IMR-90 (cell line): ENCODE measurements around the gene ARHGAP32. TPM values are rescaled to one million over a fixed set of nuclear protein-coding genes. Genes with fewer than 3 reads are reported as not detected.

Experiments used
- ATAC-seq: fragments of 200-7000 bp; cut with Tn5 transposase; 2 replicates; pipeline ENCODE4 v1.9.1; 2020; ENCODE audit warnings: low read depth, mild to moderate bottlenecking, moderate library complexity
- BruUV-seq: library from RNA; stranded (reverse); fragments of 400-500 nt; replicated peaks from 2 replicates; lab custom pipeline; 2021; lab: Mats Ljungman, UMichigan
- CTCF ChIA-PET: fragments of 300-600 bp; formaldehyde crosslinking; extraction: SDS; loops from one replicate; lab custom pipeline; 2021; ENCODE audit warnings: antibody characterized with exemption; lab: Yijun Ruan, JAX
- POLR2A ChIA-PET: fragments of 300-600 bp; sonication (Branson Sonifier 250); formaldehyde crosslinking; loops from one replicate; lab custom pipeline; 2022; ENCODE audit warnings: antibody characterized with exemption; ENCODE audit not compliant: unreplicated experiment; lab: Charles Lee
- DNase-seq: peaks from one replicate; pipeline ENCODE4 v3.0.0; 2013
- H2AFZ ChIP-seq: replicated peaks from 2 replicates; pipeline ENCODE3; 2013; ENCODE audit warnings: low read length, mild to moderate bottlenecking; ENCODE audit not compliant: poor library complexity
- H2AK5ac ChIP-seq: 2 replicates; pipeline ENCODE4 v1.6.1; 2013; ENCODE audit warnings: low read depth, low read length, inconsistent platforms
- H2AK9ac ChIP-seq: replicated peaks from 2 replicates; pipeline ENCODE3; 2013; ENCODE audit warnings: mild to moderate bottlenecking, low read depth, low read length, moderate library complexity; ENCODE audit not compliant: poor library complexity
- H2BK120ac ChIP-seq: 2 replicates; pipeline ENCODE4 v1.6.1; 2013; ENCODE audit warnings: low read depth, low read length, inconsistent platforms
- H2BK15ac ChIP-seq: 3 replicates; pipeline ENCODE4 v1.6.1; 2013; ENCODE audit warnings: low read depth, low read length, inconsistent platforms
- H2BK20ac ChIP-seq: 2 replicates; pipeline ENCODE4 v1.6.1; 2013; ENCODE audit warnings: low read depth, mild to moderate bottlenecking, inconsistent platforms, low read length, moderate library complexity
- H2BK5ac ChIP-seq: 2 replicates; pipeline ENCODE4 v1.6.1; 2013; ENCODE audit warnings: mild to moderate bottlenecking, low read depth, low read length, inconsistent platforms; ENCODE audit not compliant: poor library complexity, severe bottlenecking
- H3K14ac ChIP-seq: replicated peaks from 2 replicates; pipeline ENCODE4 v1.6.1; 2013; ENCODE audit warnings: low read depth, low read length, inconsistent platforms
- H3K18ac ChIP-seq: 2 replicates; pipeline ENCODE4 v1.6.1; 2013; ENCODE audit warnings: low read depth, low read length, control low read depth
- H3K23ac ChIP-seq: 2 replicates; pipeline ENCODE4 v1.6.1; 2013; ENCODE audit warnings: low read depth, low read length, inconsistent platforms
- H3K27ac ChIP-seq: 2 replicates; pipeline ENCODE4 v1.5.1; 2013; ENCODE audit warnings: mild to moderate bottlenecking, control low read depth, low read length; ENCODE audit not compliant: insufficient read depth
- H3K27me3 ChIP-seq: 2 replicates; pipeline ENCODE4 v1.6.1; 2013; ENCODE audit warnings: low read length; ENCODE audit not compliant: control insufficient read depth, insufficient read depth
- H3K36me3 ChIP-seq: 2 replicates; pipeline ENCODE4 v1.6.1; 2013; ENCODE audit warnings: low read length, mixed read lengths; ENCODE audit not compliant: control insufficient read depth, insufficient read depth
- H3K4ac ChIP-seq: 2 replicates; pipeline ENCODE4 v1.6.1; 2013; ENCODE audit warnings: low read depth, low read length, inconsistent platforms
- H3K4me1 ChIP-seq: 2 replicates; pipeline ENCODE4 v1.6.1; 2013; ENCODE audit warnings: low read length, mixed read lengths; ENCODE audit not compliant: control insufficient read depth, insufficient read depth
- H3K4me2 ChIP-seq: 2 replicates; pipeline ENCODE4 v1.6.1; 2013; ENCODE audit warnings: low read depth, mild to moderate bottlenecking, control low read depth, low read length, moderate library complexity
- H3K4me3 ChIP-seq: 2 replicates; pipeline ENCODE4 v1.5.1; 2013; ENCODE audit warnings: low read depth, mild to moderate bottlenecking, control low read depth, low read length, moderate library complexity; ENCODE audit not compliant: insufficient read depth
- H3K56ac ChIP-seq: 2 replicates; pipeline ENCODE4 v1.6.1; 2013; ENCODE audit warnings: low read length, inconsistent platforms; ENCODE audit not compliant: insufficient read depth; ENCODE audit errors: extremely low read depth
- H3K79me1 ChIP-seq, 2 experiments: 2 replicates each; pipeline ENCODE4 v1.6.1; 2013; ENCODE audit warnings: low read length in 2 of 2, inconsistent platforms in 1 of 2, low read depth in 1 of 2
- H3K9ac ChIP-seq: 2 replicates; pipeline ENCODE4 v1.6.1; 2013; ENCODE audit warnings: low read depth, low read length, control low read depth
- H3K9me1 ChIP-seq: 2 replicates; pipeline ENCODE4 v1.6.1; 2013; ENCODE audit warnings: low read length, inconsistent platforms; ENCODE audit not compliant: insufficient read depth
- H3K9me3 ChIP-seq: 2 replicates; pipeline ENCODE4 v1.6.1; 2013; ENCODE audit warnings: low read length; ENCODE audit not compliant: control insufficient read depth, insufficient read depth
- H4K20me1 ChIP-seq: 2 replicates; pipeline ENCODE4 v1.6.1; 2013; ENCODE audit warnings: low read length, inconsistent platforms; ENCODE audit not compliant: insufficient read depth
- H4K5ac ChIP-seq: 2 replicates; pipeline ENCODE4 v1.6.1; 2013; ENCODE audit warnings: mild to moderate bottlenecking, low read depth, low read length, control low read depth
- H4K8ac ChIP-seq, 2 experiments: 2 replicates each; pipeline ENCODE4 v1.6.1; 2013; ENCODE audit warnings: low read depth in 2 of 2, low read length in 2 of 2, control low read depth in 1 of 2, inconsistent platforms in 1 of 2
- H4K91ac ChIP-seq: 2 replicates; pipeline ENCODE4 v1.6.1; 2013; ENCODE audit warnings: low read depth, low read length, inconsistent platforms; ENCODE audit not compliant: insufficient read depth
- BHLHE40 ChIP-seq: fragments of 150-350 bp; IDR thresholded peaks from 2 replicates; pipeline ENCODE4 v1.6.1; 2016; ENCODE audit warnings: mild to moderate bottlenecking, low read depth, low read length
- CTCF ChIP-seq: conservative IDR thresholded peaks from 2 replicates; pipeline ENCODE4 v1.5.1; 2012; ENCODE audit warnings: mild to moderate bottlenecking, low read depth, low read length, improper control_type of control experiment
- ELK1 ChIP-seq: fragments of 150-350 bp; IDR thresholded peaks from 2 replicates; pipeline ENCODE4 v1.6.1; 2016; ENCODE audit warnings: low read depth, mild to moderate bottlenecking, low read length, moderate library complexity, borderline replicate concordance
- FOS ChIP-seq: fragments of 150-350 bp; IDR thresholded peaks from 2 replicates; pipeline ENCODE4 v1.6.1; 2016; ENCODE audit warnings: low read depth, low read length
- MAZ ChIP-seq: IDR thresholded peaks from 2 replicates; pipeline ENCODE4 v1.6.1; 2012; ENCODE audit warnings: low read depth, mild to moderate bottlenecking, low read length, improper control_type of control experiment, moderate library complexity, borderline replicate concordance
- MXI1 ChIP-seq: IDR thresholded peaks from 2 replicates; pipeline ENCODE4 v1.6.1; 2012; ENCODE audit warnings: low read depth, mild to moderate bottlenecking, low read length, moderate library complexity, borderline replicate concordance
- NFE2L2 ChIP-seq: fragments of 150-350 bp; IDR thresholded peaks from 2 replicates; pipeline ENCODE4 v1.6.1; 2016; ENCODE audit warnings: low read depth, mild to moderate bottlenecking, low read length
- RAD21 ChIP-seq: IDR thresholded peaks from 2 replicates; pipeline ENCODE4 v1.6.1; 2012; ENCODE audit warnings: low read length, improper control_type of control experiment
- RFX5 ChIP-seq: IDR thresholded peaks from 2 replicates; pipeline ENCODE4 v1.8.0; 2012; ENCODE audit warnings: low read depth, mild to moderate bottlenecking, low read length, moderate library complexity
- SMC3 ChIP-seq: fragments of 150-350 bp; IDR thresholded peaks from 2 replicates; pipeline ENCODE4 v1.6.1; 2016; ENCODE audit warnings: low read depth, mild to moderate bottlenecking, antibody characterized with exemption, low read length, moderate library complexity
- WGBS, 2 experiments: methylation state at CpG; one replicate each; pipeline versions ENCODE4 v1.1.5 to v1.1.7; 2013; ENCODE audit warnings: missing lambda C conversion rate in 2 of 2; ENCODE audit not compliant: insufficient read length in 1 of 2; ENCODE audit errors: extremely low coverage in 2 of 2; 5-methylcytosine and 5-hydroxymethylcytosine counted together
- dilution Hi-C: fragments of 300-500 bp; cut with HindIII; formaldehyde crosslinking; loops from one replicate; pipeline ENCODE4 v1.14.3; 2018; ENCODE audit warnings: low sequenced_read_pairs; ENCODE audit not compliant: unreplicated experiment
- in situ Hi-C: fragments of 300-500 bp; cut with MboI; formaldehyde crosslinking; loops from 3 replicates; pipeline ENCODE4 v1.14.3; 2019; ENCODE audit warnings: low sequenced_read_pairs, inconsistent platforms, mixed read lengths
- intact Hi-C: fragments of 100-400 bp; cut with micrococcal nuclease; formaldehyde crosslinking; loops from 2 replicates; pipeline ENCODE4 v1.10.0; 2022
- polyA plus RNA-seq, 3 experiments: library from polyadenylated mRNA; depleted of rRNA; stranded (reverse); fragments of >200 nt; gene quantifications; 2 replicates each; pipeline ENCODE4 v1.2.3, GENCODE V29; 2012; ENCODE audit warnings: low replicate concordance in 1 of 3
- total RNA-seq: library from RNA; depleted of rRNA; stranded (reverse); fragments of >200 nt; gene quantifications from 2 replicates; pipeline ENCODE4 v1.2.3, GENCODE V29; 2012

The ARHGAP32 gene
- total and polyA plus RNA-seq, 2 of the 4 experiments (the other 2 are of a cell fraction) = 4.1 to 8.4 TPM

- Histone ChIP-seq H3K27ac (no peak overlapping the region), H2AK5ac (no peak overlapping the region), H3K4me1 (peaks cover 3% of the 10 kb centered on the region), H2BK20ac (no peak overlapping the region), H4K91ac (no peak overlapping the region), H2BK120ac (no peak overlapping the region), H3K23ac (no peak overlapping the region), H4K20me1 (no peaks in the 10 kb centered on the region), H2AK9ac (no peak overlapping the region), H3K4me3 (no peak overlapping the region), H2AFZ (no peak overlapping the region), H3K9me1 (no peaks in the 10 kb centered on the region), H3K9me3 (0 out of 2 replicates have a peak, but pooled peaks cover 2% of the 10 kb centered on the region), H3K27me3 (no peaks in the 10 kb centered on the region), H3K79me1 (peaks cover 4 to 19% of the 10 kb centered on the region in 2 experiments; a peak in 2 of 4 replicates), H4K5ac (no peak overlapping the region), H3K56ac (no peak overlapping the region), H2BK15ac (no peak overlapping the region), H3K4ac (no peak overlapping the region), H4K8ac (no peak overlapping the region), H3K4me2 (no peak overlapping the region), H3K9ac (no peak overlapping the region), H3K14ac (no peak overlapping the region), H2BK5ac (no peak overlapping the region), H3K36me3 (no peaks in the 10 kb centered on the region), H3K18ac (no peak overlapping the region)
- no peak for TF ChIP-seq CTCF
- TF ChIP-seq BHLHE40 = no peak
- TF ChIP-seq NFE2L2 = no peak
- TF ChIP-seq ELK1 = no peak
- no peak for TF ChIP-seq RAD21
- TF ChIP-seq MXI1 = no peak
- TF ChIP-seq RFX5 = no peak
- no peak for TF ChIP-seq FOS
- no peak for TF ChIP-seq MAZ
- TF ChIP-seq SMC3 = no peak
- dilution Hi-C loops = no loop called here
- ATAC-seq = no peak
- no TSS peak for BruUV-seq
- intact Hi-C loops = no loop called here
- no peak for DNase-seq
- no CpG with 5 or more reads among the region's 2 CpGs for WGBS, 2 experiments
- in situ Hi-C loops = no loop called here
- ChIA-PET CTCF (no interaction called here), POLR2A (no interaction called here)
Observed at GRCh38 chr11:129226207-129226798, 34.2 kb upstream of the ARHGAP32 start.
